Limb (tissue), 2 donors: Measurements from ENCODE around the gene EXOSC7.
A peak's percentile ranks its signal among the peaks of the same experiment; 100 is the strongest.

Experiments
- DNase-seq, 2 donors: peaks; one replicate each; pipeline ENCODE4 v3.0.0-alpha.2; 2016; ENCODE audit errors: extremely low spot score in 2 of 2

EXOSC7 gene

GRCh38 chr3:45021524-45022297 is 45.7 kb downstream of the EXOSC7 start:
- DNase-seq = peak; percentile 61 to 82

- DNase-seq = no peak
Observed at GRCh38 chr3:45023675-45024074, 47.6 kb downstream of the EXOSC7 start.

- no peak for DNase-seq
Observed at GRCh38 chr3:45024542-45025255, 48.7 kb downstream of the EXOSC7 start.

GRCh38 chr3:45026038-45026437 is 50.0 kb downstream of the EXOSC7 start, which contains the start of gene CLEC3B:
Gene CLEC3B (plus strand): TSS chr3:45026303. CDS start chr3:45026363, 60 bp downstream.
- peak; percentile 58 to 67 for DNase-seq

- DNase-seq = no peak
Observed at GRCh38 chr3:45026957-45027356, 50.9 kb downstream of the EXOSC7 start.

- DNase-seq = no peak
Observed at GRCh38 chr3:45027441-45027840, 51.4 kb downstream of the EXOSC7 start.

- DNase-seq = no peak
Observed at GRCh38 chr3:45029216-45029615, 53.2 kb downstream of the EXOSC7 start.

- no peak for DNase-seq
Observed at GRCh38 chr3:45029661-45030060, 53.6 kb downstream of the EXOSC7 start.

- DNase-seq = no peak
Observed at GRCh38 chr3:45031531-45031930, 55.5 kb downstream of the EXOSC7 start.

GRCh38 chr3:45032113-45032512 is 56.1 kb downstream of the EXOSC7 start:
- DNase-seq = no peak

GRCh38 chr3:45033791-45034190 is 57.7 kb downstream of the EXOSC7 start:
- DNase-seq = no peak

GRCh38 chr3:45034612-45035252 is 58.7 kb downstream of the EXOSC7 start:
- DNase-seq = no peak

GRCh38 chr3:45035441-45036301 is 59.6 kb downstream of the EXOSC7 start:
- DNase-seq = peak in 1 of 2 donors; percentile 70

- DNase-seq = peak; percentile 90
Observed at GRCh38 chr3:45037720-45038455, 61.8 kb downstream of the EXOSC7 start.

GRCh38 chr3:45041666-45042065 is 65.6 kb downstream of the EXOSC7 start:
- DNase-seq = no peak

- DNase-seq = no peak
Observed at GRCh38 chr3:45042162-45042561, 66.1 kb downstream of the EXOSC7 start.

- no peak for DNase-seq
Observed at GRCh38 chr3:45043728-45044299, 67.8 kb downstream of the EXOSC7 start.

- no peak for DNase-seq
Observed at GRCh38 chr3:45048244-45048643, 72.2 kb downstream of the EXOSC7 start.

- no peak for DNase-seq
Observed at GRCh38 chr3:45049807-45050206, 73.8 kb downstream of the EXOSC7 start.

- DNase-seq = no peak
Observed at GRCh38 chr3:45051685-45052084, 75.6 kb downstream of the EXOSC7 start.
